NB4 (cell line): ENCODE results near the gene GRIK4.

Experiments
- MYC ChIP-seq: IDR thresholded peaks from 2 replicates; pipeline ENCODE4 v1.6.1; 2011; ENCODE audit warnings: low read depth, low read length
- POLR2A ChIP-seq: IDR thresholded peaks from 2 replicates; pipeline ENCODE4 v1.6.1; 2011; ENCODE audit warnings: mild to moderate bottlenecking; ENCODE audit not compliant: insufficient read length; ENCODE audit errors: extremely low read depth
- TF ChIP-seq, protein P1 (sequence below): IDR thresholded peaks from one replicate; pipeline ENCODE4 v1.5.1; 2012; ENCODE audit warnings: low read depth, low read length

DNA sequence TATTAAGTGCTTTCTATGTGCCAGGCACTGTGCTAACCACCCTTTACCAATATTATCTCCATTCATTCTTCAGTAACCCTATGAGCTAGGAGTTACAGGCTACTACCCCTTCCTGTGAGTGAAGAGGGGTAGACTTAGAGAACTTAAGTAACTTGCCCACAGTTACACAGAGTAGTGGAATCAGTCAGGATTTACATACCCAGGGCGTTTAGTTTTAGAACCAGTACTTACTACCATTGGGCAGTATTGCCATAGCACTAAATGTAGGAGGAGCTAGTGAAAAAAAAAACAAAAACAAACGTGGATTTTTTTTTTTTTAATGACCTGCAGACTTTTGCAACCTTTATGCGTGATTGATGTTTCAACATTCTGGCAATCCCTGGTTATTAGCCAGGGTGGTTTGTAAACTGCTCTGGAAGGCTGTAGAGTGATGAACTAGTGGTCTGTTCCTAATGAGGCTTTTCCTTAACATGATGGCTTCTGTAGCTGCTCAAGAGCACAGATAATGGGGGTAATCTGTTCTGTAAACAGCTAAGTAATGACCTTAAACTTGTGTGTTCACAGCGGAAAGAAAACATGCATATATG lies 523.7 kb downstream of the GRIK4 start:
- no peak for TF ChIP-seq POLR2A
- TF ChIP-seq, protein P1, sequence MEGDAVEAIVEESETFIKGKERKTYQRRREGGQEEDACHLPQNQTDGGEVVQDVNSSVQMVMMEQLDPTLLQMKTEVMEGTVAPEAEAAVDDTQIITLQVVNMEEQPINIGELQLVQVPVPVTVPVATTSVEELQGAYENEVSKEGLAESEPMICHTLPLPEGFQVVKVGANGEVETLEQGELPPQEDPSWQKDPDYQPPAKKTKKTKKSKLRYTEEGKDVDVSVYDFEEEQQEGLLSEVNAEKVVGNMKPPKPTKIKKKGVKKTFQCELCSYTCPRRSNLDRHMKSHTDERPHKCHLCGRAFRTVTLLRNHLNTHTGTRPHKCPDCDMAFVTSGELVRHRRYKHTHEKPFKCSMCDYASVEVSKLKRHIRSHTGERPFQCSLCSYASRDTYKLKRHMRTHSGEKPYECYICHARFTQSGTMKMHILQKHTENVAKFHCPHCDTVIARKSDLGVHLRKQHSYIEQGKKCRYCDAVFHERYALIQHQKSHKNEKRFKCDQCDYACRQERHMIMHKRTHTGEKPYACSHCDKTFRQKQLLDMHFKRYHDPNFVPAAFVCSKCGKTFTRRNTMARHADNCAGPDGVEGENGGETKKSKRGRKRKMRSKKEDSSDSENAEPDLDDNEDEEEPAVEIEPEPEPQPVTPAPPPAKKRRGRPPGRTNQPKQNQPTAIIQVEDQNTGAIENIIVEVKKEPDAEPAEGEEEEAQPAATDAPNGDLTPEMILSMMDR: no peak
- no peak for TF ChIP-seq MYC
